HG03095 (cell line): ENCODE measurements around the gene ZNF311.
"Not testable (repeated sequence)": the region's sequence is repeated elsewhere in the genome, so short reads cannot be mapped to it uniquely, and the experiment has no call there.

Source experiments
- ATAC-seq: cut with Tn5 transposase; IDR thresholded peaks from one replicate; pipeline ENCODE4 v1.9.1; 2021; ENCODE audit warnings: moderate library complexity; ENCODE audit not compliant: unreplicated experiment

Gene ZNF311

DNA sequence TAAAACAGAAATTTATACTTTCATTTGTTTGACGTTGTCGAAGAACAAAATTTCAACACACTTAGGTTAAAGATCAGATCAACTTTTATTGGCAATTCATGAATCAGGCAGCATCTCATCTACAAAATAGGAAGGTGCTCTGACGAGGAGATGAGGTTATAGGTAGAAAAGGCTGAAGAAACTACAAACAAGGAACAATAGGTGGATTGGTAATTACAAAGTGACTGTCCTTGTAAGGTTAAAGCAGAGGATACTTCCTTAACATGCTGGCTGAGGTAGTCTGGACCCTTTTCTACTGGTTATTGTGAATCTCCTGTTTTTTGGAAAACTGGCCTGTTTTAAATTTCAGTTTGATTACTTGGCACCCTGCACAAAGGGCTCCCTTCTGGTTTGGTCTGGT is 48.8 kb downstream of the ZNF311 start:
- ATAC-seq, result no peak

DNA sequence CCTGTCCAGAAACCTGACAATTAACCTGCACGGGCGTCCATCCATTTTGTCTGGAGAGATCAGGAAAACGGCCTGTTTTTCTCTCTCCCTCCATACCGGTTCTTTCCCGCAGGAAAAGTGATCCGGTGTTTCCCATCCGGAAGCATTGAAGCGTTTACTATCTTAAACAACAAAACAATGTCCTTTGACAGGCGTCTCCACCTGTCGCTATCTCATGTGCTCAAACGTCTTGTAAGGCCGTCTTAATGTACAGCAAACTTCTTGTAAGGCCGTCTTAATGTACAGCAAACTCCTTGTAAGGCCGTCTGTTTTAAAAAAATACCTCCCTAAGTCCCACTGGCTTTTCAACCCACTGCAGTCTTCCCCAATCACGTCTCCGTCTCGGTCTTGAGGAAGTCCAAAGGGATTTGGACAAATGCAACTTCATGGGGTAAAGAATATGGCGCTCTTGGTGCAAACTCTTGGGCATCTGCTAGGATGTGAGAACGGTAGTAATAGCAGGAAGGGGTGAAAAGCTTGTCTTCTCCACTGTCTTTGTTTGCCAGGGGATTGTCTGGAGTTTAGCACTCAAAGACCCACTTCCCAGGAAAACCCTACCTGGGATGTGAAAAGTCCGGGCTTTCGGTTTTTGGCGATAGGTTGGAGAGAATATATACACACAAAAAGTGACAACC is 51.4 kb downstream of the ZNF311 start:
- ATAC-seq, result no peak

DNA sequence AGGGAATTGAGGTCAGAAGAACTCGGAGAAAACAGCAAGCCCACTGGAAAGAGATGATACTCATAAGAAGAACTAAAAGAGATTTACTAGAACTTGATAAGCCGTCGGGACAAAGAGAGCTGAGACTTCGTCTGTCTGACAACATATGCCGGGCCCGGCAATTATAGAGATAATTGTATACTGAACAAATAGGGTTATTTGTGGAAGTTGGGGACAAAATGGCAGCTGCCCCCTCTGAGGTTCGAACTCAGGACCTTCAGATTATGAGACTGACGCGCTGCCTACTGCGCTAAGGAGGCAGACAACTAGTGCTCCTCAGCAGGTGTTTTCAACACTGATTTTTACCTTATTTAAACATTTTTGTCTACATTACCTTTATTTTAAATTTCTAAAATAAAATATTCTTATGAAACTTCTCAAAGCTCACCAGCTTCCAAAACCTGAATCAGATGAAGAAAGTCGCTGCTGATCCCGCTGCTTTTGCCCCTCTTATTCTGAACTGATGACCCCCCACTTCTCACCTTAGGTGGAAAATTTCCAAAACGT is 52.0 kb downstream of the ZNF311 start:
- ATAC-seq, result no peak

DNA sequence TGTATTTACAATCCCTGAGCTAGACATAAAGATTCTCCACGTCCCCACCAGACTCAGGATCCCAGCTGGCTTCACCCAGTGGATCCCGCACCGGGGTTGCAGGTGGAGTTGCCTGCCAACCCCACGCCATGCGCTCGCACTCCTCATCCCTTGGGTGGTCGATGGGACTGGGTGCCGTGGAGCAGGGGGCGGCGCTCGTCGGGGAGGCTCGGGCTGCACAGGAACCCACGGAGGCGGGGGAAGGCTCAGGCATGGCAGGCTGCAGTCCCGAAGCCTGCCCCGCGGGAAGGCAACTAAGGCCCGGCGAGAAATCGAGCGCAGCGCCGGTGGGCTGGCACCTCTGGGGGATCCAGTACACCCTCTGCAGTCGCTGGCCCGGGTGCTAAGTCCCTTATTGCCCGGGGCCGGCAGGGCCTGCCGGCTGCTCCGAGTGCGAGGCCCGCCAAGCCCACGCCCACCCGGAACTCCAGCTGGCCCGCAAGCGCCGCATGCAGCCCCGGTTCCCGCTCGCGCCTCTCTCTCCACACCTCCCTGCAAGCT is 55.4 kb downstream of the ZNF311 start:
- not testable (repeated sequence) for ATAC-seq

DNA sequence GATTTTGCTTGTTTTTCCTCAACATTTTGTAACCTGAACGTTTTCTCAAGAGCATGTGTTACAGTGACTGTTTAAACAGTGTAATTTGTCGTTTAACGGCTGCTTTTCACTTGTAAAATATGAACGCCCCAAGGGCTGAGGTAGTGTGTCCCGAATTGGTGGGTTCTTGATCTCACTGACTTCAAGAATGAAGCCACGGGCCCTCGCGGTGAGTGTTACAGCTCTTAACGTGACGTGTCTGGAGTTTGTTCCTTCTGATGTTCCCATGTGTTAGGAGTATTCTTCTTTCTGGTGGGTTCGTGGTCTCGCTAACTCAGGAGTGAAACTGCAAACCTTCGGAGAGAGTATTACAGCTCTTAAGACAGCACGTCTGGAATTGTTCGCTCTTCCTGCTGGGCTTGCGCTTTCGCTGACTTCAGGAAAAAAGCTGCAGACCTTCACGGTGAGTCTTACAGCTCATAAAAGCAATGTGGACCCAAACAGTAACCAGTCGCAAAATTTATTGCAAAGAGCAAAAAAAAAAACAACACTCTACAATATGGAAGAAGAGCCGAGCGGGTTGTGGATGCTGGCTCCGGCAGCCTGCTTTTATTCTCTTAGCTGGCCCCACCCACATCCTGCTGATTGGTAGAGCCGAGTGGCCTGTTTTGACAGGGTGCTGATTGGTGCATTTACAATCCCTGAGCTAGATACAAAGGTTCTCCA is 56.2 kb downstream of the ZNF311 start:
- ATAC-seq, result no peak

DNA sequence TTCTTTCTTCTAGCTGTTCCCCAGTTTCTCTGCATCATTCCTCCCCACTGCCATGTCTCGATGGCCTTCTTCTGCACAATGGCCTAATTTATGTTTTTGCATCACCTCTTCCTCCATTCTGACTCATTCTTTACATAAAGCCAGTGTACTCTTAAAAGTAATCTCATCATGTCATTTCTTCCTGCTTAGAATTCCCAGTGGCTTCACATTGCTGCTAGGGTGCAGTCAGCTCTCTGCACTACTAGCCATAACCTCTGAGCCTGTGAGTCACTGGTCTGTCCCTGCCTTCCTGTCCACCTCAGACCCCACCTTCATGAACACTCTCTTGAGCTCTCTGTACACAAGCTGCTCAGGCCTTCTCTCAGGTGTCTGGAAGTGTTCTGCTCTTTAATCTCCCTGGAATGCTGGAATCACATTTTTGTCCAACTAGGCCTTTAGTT is 57.3 kb downstream of the ZNF311 start:
- ATAC-seq, result no peak

DNA sequence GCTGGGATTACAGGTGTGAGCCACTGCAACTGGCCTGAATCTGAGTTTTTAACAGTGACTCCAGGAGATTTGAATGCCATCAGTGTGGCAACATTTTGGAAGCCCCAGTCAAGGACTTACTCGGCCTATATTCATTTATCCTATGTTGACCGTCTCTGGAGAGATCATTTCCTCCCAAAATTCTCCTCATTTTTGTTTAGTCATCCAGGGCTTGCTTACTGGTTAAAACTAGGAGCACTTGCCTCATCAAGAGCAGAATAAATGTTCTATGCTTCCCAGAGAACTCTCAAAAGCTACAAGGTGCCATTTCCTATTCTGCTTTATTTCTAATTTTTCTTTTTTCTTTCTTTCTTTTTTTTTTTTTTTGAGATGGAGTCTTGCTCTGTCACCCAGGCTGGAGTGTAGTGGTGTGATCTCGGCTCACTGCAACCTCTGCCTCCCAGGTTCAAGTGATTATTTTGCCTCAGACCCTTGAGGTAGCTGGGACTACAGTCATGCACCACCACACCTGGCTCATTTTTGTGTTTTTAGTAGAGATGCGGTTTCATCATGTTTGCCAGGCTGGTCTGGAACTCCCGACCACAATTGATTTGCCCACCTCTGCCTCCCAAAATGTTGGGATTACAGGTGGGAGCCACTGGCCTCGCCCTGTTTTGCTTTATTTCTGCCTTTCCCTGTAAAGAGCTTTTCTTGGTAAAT is 57.9 kb downstream of the ZNF311 start:
- ATAC-seq, result no peak

DNA sequence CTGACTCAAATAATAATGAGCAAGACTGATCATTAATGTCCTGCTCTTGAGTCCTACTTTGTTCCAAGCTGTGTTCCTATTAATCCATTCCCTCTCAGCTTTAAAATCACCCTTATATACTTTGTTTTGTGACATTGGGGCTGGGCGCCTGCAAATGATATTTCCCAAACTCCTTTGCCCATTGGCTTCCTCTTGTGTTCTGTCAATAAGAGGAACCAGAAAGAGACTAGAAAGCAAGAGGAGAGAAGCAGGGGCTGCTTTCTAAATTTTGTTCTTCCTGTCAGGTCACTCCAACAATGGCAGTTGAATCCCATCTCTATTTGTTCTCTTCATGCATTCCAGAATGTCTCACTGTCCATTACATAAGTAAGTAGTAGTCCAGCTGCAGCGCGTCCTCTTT is 59.8 kb downstream of the ZNF311 start:
- ATAC-seq, result no peak
